Stimulated activated CD4-positive, alpha-beta T cell treated with anti-CD3 and anti-CD28 coated beads, Interleukin-2, amount 100 ng/mL, for 4 hours (primary cell): Measurements from ENCODE around the gene SCAMP3.
A peak's percentile ranks its signal among the peaks of the same experiment; 100 is the strongest.
"Not testable (repeated sequence)": the region's sequence is repeated elsewhere in the genome, so short reads cannot be mapped to it uniquely, and the experiment has no call there.

Experiments used
- DNase-seq: peaks from one replicate; pipeline ENCODE4 v3.0.0-alpha.2; 2020; ENCODE audit warnings: low read depth

Gene SCAMP3

DNA sequence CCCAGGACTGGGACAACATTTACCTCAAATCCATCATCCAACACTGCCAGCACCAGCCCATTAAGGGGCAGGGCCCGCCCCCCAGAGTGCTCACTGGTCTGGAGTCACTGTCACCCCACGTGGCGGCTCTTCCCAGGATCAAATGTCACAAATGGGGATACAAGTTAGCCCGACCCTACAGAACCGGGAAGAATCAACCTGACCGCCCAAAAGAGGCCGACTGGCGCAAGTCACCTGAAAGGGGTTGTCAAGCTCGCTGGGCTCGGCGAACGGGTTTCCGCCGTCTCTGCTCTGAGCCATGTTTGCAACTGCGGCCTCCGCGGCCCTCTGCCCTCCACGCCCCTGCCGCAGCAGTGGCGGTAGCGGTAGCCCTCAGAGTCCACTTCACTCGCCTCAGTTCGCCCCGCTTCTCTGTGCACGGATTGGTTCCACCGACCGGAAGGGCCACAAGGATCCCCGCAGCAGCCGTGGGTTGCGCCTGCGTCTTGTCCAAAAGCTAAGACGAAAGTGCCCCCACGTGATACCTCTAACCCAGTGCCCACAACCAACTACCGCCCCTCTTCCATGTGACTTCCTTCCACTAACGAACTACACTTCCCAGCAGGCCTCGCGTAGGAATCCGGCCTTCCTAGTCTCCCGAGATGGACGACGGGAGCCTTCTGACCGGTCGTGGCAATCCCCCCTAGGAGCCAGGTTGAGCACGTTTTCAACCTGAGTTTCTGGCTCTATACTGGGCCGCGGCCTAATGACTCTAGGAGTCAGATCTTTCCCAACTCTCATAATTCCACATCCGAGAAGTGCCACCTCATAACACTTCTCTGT, at the start of gene SCAMP3:
Gene SCAMP3, minus strand, starts transcription at position 509 of the 822 bp plus-strand sequence. Its CDS starts 209 bp downstream, at position 300.
- DNase-seq = peak; percentile 80

DNA sequence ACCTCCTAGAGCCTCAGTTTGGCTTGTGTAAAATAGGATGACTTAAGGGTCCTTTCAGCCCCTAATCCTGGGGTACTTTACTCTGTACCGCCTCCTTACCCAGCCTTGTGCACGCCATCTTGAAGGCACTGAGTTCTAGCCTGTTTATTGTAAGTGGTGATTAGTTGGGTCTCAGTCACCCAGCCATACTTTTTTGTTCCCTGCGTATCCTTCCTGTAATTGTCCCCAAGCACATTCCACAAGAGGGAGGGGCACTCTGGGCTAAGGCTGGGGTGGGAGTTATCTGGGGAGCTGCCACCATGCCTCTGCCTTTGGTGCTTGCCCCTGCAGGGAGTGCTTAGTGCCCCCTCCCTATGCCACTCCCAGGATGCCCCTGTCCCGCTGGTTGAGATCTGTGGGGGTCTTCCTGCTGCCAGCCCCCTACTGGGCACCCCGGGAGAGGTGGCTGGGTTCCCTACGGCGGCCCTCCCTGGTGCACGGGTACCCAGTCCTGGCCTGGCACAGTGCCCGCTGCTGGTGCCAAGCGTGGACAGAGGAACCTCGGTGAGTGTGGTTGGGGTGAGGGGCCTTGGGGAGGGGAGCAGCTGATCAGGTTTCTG, 47.4 kb upstream of the SCAMP3 start:
- DNase-seq = no peak

DNA sequence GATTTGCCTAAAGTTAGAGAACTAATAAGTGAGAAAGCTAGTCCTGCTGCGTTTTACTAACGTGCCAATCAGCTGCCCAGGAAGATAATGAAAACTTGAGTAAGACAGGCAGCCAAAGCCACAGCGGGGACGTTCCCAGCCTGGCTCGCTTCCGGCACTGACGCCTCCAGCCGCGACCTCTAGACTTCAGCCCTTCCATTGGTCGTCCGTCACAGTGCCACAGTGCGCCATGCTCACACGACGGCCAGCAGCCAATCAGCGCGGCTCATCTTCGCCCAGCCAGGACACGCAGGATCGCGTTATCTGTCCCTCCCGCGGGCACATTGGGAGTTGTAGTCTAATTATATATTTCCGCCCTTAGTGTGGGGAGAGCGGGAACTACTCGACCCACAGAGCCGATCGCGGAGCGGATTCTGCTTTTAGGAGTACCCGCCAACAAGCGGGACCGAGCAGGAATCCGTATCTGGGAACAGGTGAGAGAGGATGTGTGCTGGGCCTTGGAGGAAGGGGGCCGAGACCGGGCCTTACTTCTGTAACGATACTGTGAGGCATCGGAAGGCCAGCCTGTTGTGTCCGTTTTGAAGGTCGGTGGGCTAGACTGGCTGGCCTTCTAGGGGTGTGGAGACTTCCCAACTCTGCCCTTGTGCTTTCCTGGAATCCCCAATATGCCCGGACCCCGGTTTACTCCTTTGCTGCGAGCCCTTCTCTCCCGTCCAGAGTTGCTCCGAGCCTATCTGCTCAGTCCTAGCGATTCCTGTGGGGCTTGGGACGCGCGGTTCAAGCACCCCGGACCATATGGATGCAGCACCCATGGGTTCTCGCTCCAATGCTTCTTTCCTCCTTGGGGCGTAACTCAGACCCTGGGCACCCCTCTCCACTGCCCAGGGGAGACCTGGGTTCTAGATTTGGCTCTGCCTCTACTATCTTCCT, 46.6 kb upstream of the SCAMP3 start, which contains the start of gene FDPS:
Gene FDPS, plus strand, starts transcription at position 374 of the 930 bp plus-strand sequence. CDS start 924 bp downstream, outside the sequence.
- peak; percentile 96 for DNase-seq

DNA sequence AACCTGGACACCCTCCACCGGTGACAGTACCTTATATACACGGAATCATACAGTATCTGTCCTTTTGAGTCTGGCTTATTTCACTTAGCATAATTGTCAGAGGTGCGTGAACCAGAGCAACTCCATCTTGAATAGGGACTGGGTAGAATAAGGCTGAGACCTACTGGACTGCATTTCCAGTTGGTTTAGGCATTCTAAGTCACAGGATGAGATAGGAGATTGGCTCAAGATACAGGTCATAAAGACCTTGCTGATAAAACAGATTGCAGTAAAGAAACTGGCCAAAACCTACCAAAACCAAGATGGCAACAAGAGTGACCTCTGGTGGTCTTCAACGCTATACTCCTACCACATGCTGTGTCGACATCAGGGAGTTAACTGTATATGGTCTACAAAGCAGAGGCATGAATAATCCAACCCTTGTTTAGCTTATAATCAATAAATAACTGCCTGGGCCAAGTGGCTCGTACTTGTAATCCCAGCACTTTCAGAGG, 45.1 kb upstream of the SCAMP3 start:
- DNase-seq = no peak

DNA sequence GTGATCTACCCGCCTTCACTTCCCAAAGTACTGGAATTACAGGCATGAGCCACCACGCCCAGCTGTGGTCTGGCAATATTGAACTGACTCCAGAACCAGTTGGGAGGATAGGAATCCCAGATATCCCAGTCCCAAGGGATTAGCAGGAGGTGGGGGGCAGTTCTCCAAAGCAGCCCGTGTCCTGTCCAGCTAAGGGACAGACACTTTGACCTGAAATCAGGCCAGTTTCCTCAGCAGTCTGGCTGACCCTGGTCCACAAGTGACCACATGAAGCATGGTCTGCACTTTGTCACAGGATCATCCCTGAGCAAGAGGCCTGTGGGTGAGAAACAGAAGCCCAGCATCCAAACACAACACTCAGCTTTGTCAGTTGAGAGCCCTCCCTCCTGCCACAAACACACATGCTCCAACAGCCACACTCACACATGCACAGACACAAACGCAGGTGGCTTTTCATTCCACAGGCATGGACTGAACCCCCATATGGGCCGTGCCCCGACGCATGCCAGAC, 43.8 kb upstream of the SCAMP3 start:
- DNase-seq = no peak

DNA sequence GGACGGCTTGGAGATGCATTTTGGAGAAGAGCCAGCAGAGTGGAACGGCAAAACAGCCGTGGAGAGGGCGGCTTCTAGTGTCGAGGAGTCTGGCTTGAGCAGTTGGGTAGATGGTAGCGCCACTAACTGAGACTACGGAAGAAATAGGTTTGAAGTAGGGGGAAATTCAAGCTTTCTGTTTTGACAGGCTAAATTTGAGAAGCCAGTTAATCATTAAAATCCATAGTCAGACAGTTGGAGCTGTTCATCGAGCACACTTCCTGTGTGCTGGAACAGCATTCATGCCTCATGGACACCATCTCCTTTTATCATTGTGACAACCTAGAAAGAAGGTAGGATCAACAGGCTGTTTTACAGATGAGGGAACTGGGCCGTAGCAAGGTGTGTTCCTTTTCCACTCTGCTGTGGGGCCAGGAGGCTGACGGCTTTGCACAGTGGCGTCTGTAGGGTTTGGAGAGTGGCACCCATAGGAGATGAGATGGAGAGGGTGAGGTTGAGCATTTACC, 42.5 kb upstream of the SCAMP3 start:
- DNase-seq = no peak

DNA sequence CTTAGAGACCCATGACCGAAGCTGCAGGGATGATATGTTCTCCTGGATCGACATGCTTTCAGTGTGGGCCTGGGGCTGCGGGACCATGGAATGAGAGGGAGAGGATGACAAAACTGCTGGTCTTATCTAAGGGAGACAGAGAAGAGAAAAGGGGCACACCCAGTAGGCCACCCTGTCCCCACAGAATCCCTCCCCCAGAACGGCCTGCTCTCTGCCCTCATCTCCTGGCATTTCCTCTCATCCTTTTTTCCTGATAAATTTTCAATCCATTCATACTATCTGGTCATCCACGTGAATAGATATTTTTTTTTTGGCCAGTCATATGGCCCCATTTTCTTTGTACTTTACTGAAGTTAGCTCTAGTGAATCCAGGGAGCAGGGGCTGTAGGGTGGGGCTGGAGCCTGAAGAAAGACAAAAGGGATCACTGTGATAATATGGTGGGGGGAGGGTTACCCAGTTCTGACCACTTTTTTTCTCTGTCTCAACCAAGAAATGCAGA, 39.2 kb upstream of the SCAMP3 start, which contains the start of gene PKLR:
Gene PKLR, minus strand, starts transcription at position 97 of the 500 bp plus-strand sequence. Its CDS starts 43 bp downstream, at position 54.
- no peak for DNase-seq

DNA sequence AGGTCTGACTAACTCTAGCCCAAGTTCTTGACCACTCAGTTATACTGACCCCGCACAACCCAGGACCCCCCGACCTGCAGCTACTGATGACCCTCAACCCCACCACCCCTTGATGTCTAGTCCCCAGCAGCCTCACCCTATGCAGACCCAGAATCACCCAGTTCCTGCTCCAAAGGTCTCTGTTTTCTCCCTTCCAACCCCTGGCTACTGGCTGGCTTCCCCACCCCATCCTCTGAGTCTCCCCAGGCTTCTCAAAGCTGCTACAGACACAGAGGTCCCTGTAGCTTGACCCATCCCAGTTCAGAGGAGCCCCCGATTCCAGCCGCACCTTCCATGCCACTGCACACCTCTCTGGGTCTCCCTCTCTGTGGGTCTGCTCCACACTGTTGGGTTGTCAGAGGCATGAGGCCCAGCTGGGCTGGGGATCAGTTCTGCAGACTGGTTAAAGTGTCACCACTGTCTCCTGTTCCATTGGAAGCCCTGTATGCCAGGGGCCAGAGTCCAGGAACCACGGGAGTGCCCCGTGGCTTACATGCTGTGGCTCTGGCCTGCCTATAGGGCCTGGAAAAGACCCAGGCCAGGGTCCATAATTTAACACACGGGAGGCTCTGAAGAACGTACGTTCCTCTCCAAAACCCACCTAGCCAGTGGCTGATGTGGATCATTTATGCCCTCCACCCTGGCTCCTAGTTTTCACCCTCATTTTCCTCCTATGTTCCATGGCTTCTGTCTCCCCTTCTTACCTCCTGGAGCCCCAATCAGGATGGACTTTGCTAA, 38.6 kb upstream of the SCAMP3 start:
- DNase-seq = no peak

DNA sequence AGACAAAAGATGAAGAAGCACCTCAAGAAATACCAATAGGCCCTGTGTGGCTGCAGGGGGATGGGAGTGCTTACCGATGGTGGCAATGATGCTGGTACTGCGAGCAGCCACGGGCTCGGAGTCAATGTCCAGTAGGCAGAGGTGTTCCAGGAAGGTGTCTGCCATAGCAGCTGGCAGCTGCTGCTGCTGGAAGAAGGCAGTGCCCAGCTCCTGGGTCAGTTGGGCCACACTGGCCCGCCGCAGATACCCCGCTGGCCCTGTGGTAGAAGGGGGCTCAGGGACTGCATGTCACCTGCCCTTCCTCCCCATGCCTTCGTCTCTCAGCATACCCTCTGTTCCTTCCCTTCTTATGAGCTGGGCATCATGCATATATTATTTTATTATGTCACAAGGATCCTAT, 37.9 kb upstream of the SCAMP3 start:
- DNase-seq = no peak

DNA sequence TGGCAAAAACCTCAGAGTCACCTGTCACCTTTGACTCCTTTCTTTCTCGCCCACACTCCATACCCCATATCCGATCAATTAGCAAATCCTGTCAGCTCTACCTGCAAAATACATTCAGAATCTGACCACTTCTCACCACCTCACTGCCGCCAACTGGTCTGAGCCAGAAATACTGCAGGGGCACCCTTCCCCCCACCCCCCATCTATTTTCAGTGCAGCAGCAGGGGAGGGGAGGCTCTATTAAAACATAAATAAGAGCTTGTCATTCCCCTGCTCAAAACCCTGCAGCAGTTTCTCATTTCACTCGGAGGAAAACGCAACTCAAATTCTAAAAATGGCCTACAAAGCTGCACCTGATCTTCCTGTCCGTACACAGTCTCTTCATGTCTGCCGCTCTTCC, 35.2 kb upstream of the SCAMP3 start:
- no peak for DNase-seq

DNA sequence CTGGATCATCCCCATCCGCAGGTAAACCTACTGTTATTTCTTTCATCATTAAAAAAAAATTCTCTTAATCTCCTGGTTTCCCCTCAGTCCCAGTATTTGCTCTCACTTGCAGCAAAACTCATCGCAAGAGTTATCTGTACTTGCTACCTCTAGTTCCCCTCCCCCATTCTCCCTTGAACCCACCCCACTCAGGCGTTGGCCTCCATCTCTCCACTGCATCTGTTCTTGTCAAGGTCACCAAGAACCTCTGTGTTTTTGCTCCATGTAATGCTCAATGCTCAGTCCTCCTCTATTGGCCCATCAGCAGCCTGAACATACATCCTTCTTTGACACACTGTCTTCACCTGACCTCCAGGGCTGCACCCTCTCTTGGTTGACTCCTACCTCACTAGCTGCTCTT, 34.5 kb upstream of the SCAMP3 start:
- no peak for DNase-seq

DNA sequence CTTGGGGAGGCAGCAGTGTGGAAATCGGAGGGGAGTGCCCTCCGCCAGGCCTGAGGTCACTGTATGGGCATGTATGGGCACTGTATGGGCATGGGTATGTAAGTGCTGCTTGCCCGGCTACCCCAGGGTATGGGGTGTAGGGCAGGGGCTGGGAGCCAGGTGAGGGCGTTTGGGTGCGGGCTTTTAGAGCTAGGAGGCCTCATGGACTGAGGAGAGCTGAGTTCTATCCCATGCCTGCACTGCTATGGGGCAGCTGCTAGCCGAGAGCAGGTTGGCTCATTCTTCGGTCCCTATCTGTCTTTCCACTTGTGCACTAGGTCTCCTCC, 33.7 kb upstream of the SCAMP3 start:
- DNase-seq = no peak

DNA sequence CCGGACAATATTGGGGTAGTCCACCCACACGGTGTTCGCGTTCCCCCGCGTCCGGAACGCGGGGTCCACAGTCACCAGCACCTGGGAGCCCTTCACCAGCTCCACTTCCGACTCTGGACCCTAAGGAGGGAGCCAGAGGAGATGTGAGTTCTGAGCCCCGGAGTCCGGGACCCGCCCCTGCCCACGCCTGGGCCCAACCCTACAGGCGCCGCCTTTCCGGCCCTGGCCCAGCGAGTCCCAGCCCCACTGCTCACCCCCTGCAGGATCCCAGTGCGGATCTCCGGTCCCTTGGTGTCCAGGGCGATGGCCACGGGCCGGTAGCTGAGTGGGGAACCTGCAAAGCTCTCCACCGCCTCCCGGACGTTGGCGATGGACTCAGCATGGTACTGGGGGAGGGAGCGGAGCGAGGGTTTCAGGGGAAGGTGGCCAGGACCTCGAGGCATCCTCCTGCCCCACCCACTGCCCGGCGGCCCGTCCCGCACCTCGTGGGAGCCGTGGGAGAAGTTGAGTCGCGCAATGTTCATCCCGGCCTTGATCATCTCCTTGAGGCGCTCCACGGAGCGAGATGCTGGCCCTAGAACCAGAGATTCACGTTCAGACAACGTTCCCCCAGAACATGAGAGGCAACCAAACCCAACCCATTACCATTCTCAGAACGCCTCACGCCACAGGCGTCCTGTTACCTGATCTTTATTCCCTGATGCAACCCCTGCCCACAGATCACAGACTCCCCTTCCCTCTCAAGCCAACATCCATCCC, 33.2 kb upstream of the SCAMP3 start:
- no peak for DNase-seq

DNA sequence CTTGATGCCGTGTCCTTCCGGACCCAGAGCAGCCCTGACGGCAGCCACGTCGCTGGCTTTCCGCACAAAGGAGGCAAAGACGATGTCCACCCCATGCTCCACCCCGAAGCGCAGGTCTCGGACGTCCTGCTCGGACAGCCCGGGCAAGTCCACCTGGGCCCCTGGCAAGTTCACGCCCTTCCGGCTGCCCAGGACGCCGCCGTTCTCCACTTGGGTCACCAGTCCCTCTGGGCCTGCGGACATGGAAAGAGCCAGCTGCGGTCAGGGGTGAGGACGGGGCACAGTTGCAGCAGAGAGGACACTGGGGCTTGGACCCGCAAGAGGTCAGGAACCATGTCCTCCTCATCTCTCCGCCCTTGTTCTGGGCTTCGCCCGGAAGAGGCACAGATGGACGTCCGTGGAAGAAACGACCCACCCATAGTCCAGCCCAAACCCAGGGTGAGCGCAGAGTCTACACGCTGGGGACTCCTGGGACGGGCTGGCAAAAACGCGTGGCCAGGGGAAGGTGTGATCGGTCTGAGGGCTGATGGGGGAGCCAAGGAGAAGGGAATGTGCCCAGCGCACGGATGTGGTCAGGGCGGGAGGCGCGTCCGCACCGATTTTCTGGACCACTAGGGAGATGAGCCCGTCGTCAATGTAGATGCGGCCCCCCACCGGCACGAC, 32.5 kb upstream of the SCAMP3 start:
- no peak for DNase-seq

DNA sequence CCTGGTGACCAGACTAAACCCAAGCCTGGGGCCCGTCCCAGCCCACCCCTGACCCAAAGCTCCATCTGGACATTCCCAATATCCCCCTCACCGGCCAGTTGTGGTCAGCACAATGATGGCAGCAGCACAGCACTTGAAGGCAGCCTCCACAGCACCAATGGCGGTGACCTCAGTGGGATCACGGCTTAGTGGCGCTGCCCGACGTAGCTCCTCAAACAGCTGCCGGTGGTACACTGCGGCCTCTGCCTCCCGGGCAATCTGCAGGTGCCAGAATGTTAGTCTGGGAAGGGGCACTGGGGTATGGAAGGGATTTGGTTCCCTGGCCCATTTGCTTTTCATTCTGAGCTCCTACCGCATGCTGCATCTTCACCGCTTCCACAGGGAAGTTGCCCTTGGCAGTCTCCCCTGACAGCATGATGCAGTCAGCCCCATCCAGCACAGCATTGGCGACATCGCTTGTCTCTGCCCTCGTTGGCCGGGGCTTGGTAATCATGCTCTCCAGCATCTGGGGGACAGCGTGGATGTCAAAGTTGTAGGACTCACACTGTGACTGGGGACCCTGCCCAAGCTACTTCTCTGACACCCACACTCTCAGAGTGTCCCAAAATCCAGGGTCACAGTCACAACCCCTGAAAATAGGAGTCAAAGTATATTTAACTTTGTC, 31.1 kb upstream of the SCAMP3 start:
- no peak for DNase-seq

DNA sequence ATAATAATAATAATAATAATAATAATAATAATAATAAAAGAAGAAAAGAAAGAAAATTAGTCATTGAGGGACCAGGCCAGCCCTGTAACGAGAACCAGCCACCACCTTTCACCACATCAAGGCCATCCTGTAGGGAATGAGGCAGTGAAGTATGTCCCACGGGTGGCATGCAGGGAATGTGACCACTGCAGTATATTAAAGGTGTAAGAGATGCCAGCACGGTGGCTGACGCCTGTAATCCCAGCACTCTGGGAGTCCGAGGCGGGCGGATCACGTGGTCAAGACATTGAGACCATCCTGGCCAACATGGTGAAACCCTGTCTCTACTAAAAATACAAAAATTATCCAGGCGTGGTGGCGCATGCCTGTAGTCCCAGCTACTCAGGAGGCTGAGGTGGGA, 28.8 kb upstream of the SCAMP3 start:
- DNase-seq = not testable (repeated sequence)

DNA sequence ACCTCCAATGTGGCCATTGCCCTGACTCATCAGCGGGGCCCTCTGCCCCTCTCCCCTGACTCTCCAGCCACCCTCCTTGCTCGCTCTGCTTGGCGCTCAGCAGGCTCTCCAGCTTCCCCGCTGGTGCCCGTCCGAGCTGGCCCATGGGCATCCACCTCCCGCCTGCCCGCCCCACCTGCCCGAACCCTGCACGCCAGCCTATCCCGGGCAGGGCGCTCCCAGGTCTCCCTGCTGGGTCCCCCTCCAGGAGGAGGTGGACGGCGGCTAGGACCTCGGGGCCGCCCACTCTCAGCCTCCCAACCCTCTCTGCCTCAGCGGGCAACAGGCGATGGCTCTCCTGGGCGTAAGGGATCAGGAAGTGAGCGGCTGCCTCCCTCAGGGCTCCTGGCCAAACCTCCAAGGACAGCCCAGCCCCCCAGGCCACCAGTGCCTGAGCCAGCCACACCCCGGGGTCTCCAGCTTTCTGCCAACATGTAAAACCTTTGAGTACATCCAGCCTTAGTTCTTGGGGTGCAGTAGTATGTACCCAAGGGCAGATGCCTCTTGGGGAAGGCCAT, 25.9 kb upstream of the SCAMP3 start:
- no peak for DNase-seq

DNA sequence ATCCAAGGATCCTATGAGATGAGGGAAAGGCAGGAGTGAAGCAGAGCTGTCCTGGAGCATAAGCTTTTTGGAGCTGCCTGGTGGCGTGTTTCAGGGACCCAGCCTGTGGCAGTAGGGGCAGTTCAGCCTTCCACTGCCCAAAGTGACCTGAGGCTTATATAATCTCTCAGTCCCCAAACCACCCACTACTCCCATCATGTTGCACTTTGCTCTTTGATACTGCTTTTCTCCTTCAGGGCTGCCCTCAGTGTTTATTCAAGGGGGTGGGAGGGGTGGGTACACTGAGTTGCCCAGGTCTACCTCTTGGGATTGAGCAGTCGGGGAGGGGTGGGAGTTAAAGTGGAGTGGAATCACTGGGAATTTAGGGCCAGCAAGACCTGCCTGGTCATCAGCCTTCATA, 24.4 kb upstream of the SCAMP3 start:
- no peak for DNase-seq

DNA sequence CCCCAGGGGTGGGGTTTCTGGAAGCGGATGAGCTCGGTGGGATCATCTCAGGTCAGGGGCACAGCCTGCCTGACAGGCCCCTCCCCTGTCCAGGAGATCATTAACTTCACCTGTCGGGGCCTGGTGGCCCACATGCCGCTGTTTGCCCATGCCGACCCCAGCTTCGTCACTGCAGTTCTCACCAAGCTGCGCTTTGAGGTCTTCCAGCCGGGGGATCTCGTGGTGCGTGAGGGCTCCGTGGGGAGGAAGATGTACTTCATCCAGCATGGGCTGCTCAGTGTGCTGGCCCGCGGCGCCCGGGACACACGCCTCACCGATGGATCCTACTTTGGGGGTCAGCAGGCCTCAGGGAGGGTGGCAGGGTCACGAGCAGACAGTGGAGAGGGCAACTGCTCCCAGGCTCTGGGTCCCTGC, 23.5 kb upstream of the SCAMP3 start:
- DNase-seq = no peak
